ENCODE results near the gene AURKAIP1. TPM values are rescaled to one million over a fixed set of nuclear protein-coding genes. Genes with fewer than 3 reads are reported as not detected.
A peak's percentile ranks its signal among the peaks of the same experiment; 100 is the strongest.

The AURKAIP1 gene
- total and polyA plus RNA-seq, 2 of the 13 experiments (the other 11 are each of a cell fraction or from before 2014, with no cell fraction given), result 69.5 to 175 TPM

- TF ChIP-seq ZNF816 (CRISPR knock-in tag; IDR thresholded peaks at IDR 0.05; ENCODE audit: borderline replicate concordance) (no peak), ZNF44 (CRISPR knock-in tag; IDR thresholded peaks at IDR 0.05) (no peak), KAT8 (CRISPR knock-in tag; IDR thresholded peaks at IDR 0.05) (no peak), DPF2 (CRISPR knock-in tag; IDR thresholded peaks at IDR 0.05; ENCODE audit: borderline replicate concordance, low read depth) (no peak), CBFB (CRISPR knock-in tag; IDR thresholded peaks at IDR 0.05) (no peak), ZNF451 (CRISPR knock-in tag; IDR thresholded peaks at IDR 0.05) (no peak), RBFOX2 (IDR thresholded peaks at IDR 0.05; ENCODE audit: low read depth, low read length) (peak; percentile 57), FOXK2 (IDR thresholded peaks at IDR 0.05) (no peak), AGO2 (optimal IDR thresholded peaks at IDR 0.05; ENCODE audit: low read depth, low read length) (peak; percentile 87), BCL6 (CRISPR knock-in tag; IDR thresholded peaks at IDR 0.05) (no peak), ATRX (CRISPR knock-in tag; IDR thresholded peaks at IDR 0.05; ENCODE audit: borderline replicate concordance) (no peak), ZC3H13 (CRISPR knock-in tag; IDR thresholded peaks at IDR 0.05) (no peak), KAT7 (CRISPR knock-in tag; IDR thresholded peaks at IDR 0.05; ENCODE audit: borderline replicate concordance) (no peak), CENPT (CRISPR knock-in tag; IDR thresholded peaks at IDR 0.05; ENCODE audit: low read depth) (0 out of 2 replicates have a peak, but pooled peaks have one; percentile 26), ZIK1 (CRISPR knock-in tag; IDR thresholded peaks at IDR 0.05; ENCODE audit: borderline replicate concordance, low read depth) (no peak), KLF16 (CRISPR knock-in tag; IDR thresholded peaks at IDR 0.05) (0 out of 4 replicates have a peak, but pooled peaks of 1 of the 2 experiments have one; percentile 45), IKZF4 (CRISPR knock-in tag; IDR thresholded peaks at IDR 0.05; ENCODE audit: borderline replicate concordance, low read depth, not compliant biosample characterization) (no peak), ZNF570 (CRISPR knock-in tag; IDR thresholded peaks at IDR 0.05; ENCODE audit: borderline replicate concordance) (no peak), ZNF496 (CRISPR knock-in tag; IDR thresholded peaks at IDR 0.05; ENCODE audit: insufficient replicate concordance) (no peak)
- TF ChIP-seq, protein P1, sequence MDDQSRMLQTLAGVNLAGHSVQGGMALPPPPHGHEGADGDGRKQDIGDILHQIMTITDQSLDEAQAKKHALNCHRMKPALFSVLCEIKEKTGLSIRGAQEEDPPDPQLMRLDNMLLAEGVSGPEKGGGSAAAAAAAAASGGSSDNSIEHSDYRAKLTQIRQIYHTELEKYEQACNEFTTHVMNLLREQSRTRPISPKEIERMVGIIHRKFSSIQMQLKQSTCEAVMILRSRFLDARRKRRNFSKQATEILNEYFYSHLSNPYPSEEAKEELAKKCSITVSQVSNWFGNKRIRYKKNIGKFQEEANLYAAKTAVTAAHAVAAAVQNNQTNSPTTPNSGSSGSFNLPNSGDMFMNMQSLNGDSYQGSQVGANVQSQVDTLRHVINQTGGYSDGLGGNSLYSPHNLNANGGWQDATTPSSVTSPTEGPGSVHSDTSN (CRISPR knock-in tag; IDR thresholded peaks at IDR 0.05; ENCODE audit: borderline replicate concordance), result no peak
- TF ChIP-seq, protein P2, sequence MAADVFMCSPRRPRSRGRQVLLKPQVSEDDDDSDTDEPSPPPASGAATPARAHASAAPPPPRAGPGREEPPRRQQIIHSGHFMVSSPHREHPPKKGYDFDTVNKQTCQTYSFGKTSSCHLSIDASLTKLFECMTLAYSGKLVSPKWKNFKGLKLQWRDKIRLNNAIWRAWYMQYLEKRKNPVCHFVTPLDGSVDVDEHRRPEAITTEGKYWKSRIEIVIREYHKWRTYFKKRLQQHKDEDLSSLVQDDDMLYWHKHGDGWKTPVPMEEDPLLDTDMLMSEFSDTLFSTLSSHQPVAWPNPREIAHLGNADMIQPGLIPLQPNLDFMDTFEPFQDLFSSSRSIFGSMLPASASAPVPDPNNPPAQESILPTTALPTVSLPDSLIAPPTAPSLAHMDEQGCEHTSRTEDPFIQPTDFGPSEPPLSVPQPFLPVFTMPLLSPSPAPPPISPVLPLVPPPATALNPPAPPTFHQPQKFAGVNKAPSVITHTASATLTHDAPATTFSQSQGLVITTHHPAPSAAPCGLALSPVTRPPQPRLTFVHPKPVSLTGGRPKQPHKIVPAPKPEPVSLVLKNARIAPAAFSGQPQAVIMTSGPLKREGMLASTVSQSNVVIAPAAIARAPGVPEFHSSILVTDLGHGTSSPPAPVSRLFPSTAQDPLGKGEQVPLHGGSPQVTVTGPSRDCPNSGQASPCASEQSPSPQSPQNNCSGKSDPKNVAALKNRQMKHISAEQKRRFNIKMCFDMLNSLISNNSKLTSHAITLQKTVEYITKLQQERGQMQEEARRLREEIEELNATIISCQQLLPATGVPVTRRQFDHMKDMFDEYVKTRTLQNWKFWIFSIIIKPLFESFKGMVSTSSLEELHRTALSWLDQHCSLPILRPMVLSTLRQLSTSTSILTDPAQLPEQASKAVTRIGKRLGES (CRISPR knock-in tag; IDR thresholded peaks at IDR 0.05; ENCODE audit: borderline replicate concordance), result no peak
- TF ChIP-seq, protein P3, sequence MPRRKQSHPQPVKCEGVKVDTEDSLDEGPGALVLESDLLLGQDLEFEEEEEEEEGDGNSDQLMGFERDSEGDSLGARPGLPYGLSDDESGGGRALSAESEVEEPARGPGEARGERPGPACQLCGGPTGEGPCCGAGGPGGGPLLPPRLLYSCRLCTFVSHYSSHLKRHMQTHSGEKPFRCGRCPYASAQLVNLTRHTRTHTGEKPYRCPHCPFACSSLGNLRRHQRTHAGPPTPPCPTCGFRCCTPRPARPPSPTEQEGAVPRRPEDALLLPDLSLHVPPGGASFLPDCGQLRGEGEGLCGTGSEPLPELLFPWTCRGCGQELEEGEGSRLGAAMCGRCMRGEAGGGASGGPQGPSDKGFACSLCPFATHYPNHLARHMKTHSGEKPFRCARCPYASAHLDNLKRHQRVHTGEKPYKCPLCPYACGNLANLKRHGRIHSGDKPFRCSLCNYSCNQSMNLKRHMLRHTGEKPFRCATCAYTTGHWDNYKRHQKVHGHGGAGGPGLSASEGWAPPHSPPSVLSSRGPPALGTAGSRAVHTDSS (CRISPR knock-in tag; conservative IDR thresholded peaks at IDR 0.05), result no peak
- TF ChIP-seq, protein P4, sequence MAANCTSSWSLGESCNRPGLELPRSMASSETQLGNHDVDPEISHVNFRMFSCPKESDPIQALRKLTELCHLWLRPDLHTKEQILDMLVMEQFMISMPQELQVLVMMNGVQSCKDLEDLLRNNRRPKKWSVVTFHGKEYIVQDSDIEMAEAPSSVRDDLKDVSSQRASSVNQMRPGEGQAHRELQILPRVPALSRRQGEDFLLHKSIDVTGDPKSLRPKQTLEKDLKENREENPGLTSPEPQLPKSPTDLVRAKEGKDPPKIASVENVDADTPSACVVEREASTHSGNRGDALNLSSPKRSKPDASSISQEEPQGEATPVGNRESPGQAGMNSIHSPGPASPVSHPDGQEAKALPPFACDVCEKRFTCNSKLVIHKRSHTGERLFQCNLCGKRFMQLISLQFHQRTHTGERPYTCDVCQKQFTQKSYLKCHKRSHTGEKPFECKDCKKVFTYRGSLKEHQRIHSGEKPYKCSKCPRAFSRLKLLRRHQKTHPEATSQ (CRISPR knock-in tag; IDR thresholded peaks at IDR 0.05; ENCODE audit: borderline replicate concordance), result no peak
Observed at GRCh38 chr1:1340791-1341548, 34.0 kb downstream of the AURKAIP1 start (continued).
